Measurements from ENCODE around the gene PABPC1L2B.
"Not testable (repeated sequence)": the region's sequence is repeated elsewhere in the genome, so short reads cannot be mapped to it uniquely, and the experiment has no call there.

- not testable (repeated sequence) for TF ChIP-seq JUND (IDR thresholded peaks at IDR 0.05); CTCF (IDR thresholded peaks at IDR 0.05; ENCODE audit: low read depth, low read length, missing input control)
Measured at GRCh38 chrX:73022093-73022445, 19.3 kb downstream of the PABPC1L2B start.

All from liver (tissue), 3 donors.